GM18870 (cell line): ENCODE data around the gene ADAMTSL5.
A peak's percentile ranks its signal among the peaks of the same experiment; 100 is the strongest.
"Not testable (repeated sequence)": the region's sequence is repeated elsewhere in the genome, so short reads cannot be mapped to it uniquely, and the experiment has no call there.

ENCODE experiments used
- ATAC-seq: cut with Tn5 transposase; IDR thresholded peaks from one replicate; pipeline ENCODE4 v1.9.1; 2021; ENCODE audit warnings: moderate library complexity; ENCODE audit not compliant: unreplicated experiment

ADAMTSL5 gene

GRCh38 chr19:1482361-1483130 is 30.3 kb downstream of the ADAMTSL5 start:
- no peak for ATAC-seq

GRCh38 chr19:1481893-1482360 is 30.9 kb downstream of the ADAMTSL5 start:
- ATAC-seq = no peak

GRCh38 chr19:1481224-1481892 is 31.5 kb downstream of the ADAMTSL5 start:
- ATAC-seq = no peak

GRCh38 chr19:1478934-1479707 is 33.7 kb downstream of the ADAMTSL5 start, which contains the start of gene C19orf25:
Gene C19orf25, minus strand, starts transcription at chr19:1479215. Its CDS starts 312 bp downstream, at chr19:1478903.
- ATAC-seq = peak; percentile 66

- not testable (repeated sequence) for ATAC-seq
Observed at GRCh38 chr19:1477056-1477455, 35.8 kb downstream of the ADAMTSL5 start.

GRCh38 chr19:1475751-1476437 is 36.9 kb downstream of the ADAMTSL5 start:
- no peak for ATAC-seq

- no peak for ATAC-seq
Observed at GRCh38 chr19:1474765-1475351, 38.0 kb downstream of the ADAMTSL5 start.

GRCh38 chr19:1474011-1474764 is 38.6 kb downstream of the ADAMTSL5 start:
- no peak for ATAC-seq

GRCh38 chr19:1473085-1473851 is 39.6 kb downstream of the ADAMTSL5 start:
- no peak for ATAC-seq

- ATAC-seq = no peak
Observed at GRCh38 chr19:1472231-1473084, 40.4 kb downstream of the ADAMTSL5 start.

GRCh38 chr19:1471515-1472160 is 41.2 kb downstream of the ADAMTSL5 start:
- no peak for ATAC-seq

GRCh38 chr19:1471010-1471514 is 41.8 kb downstream of the ADAMTSL5 start:
- no peak for ATAC-seq

- ATAC-seq = no peak
Observed at GRCh38 chr19:1470305-1471009, 42.4 kb downstream of the ADAMTSL5 start.

GRCh38 chr19:1470055-1470304 is 42.8 kb downstream of the ADAMTSL5 start:
- ATAC-seq = no peak

- ATAC-seq = no peak
Observed at GRCh38 chr19:1469255-1470054, 43.4 kb downstream of the ADAMTSL5 start.

- ATAC-seq = no peak
Observed at GRCh38 chr19:1468821-1469254, 44.0 kb downstream of the ADAMTSL5 start.
